Esophagus muscularis mucosa (tissue), 4 donors: ENCODE results near the gene MGLL.

Source experiments
- CTCF ChIP-seq, 3 experiments: fragments of 200-600 bp in 2 of 3; fragments of 450-650 bp in 1 of 3; sonication (generic) in 2 of 3; IDR thresholded peaks; one replicate each; pipeline ENCODE4 v1.5.1; 2017 to 2019; ENCODE audit warnings: antibody characterized with exemption in 3 of 3, mild to moderate bottlenecking in 2 of 3, moderate library complexity in 1 of 3
- EP300 ChIP-seq: sonication (generic); formaldehyde crosslinking; IDR thresholded peaks from one replicate; pipeline ENCODE4 v1.6.1; 2017; ENCODE audit warnings: antibody characterized with exemption
- POLR2A ChIP-seq: fragments of 450-650 bp; IDR thresholded peaks from one replicate; pipeline ENCODE4 v1.6.1; 2017; ENCODE audit warnings: antibody characterized with exemption, moderate library complexity, mild to moderate bottlenecking, low read depth
- POLR2AphosphoS5 ChIP-seq, 2 donors: sonication (generic); formaldehyde crosslinking; IDR thresholded peaks; one replicate each; pipeline ENCODE4 v1.6.1; 2017; ENCODE audit warnings: antibody characterized with exemption in 2 of 2

- no peak for TF ChIP-seq EP300
- no peak for TF ChIP-seq CTCF (IDR thresholded peaks at IDR 0.05)
- no peak for TF ChIP-seq POLR2AphosphoS5 (IDR thresholded peaks at IDR 0.05)
- no peak for TF ChIP-seq POLR2A
Observed at GRCh38 chr3:127827808-127828207, 5.5 kb upstream of the MGLL start.
